ENCODE measurements around the gene C17orf78. TPM values are rescaled to one million over a fixed set of nuclear protein-coding genes. Genes with fewer than 3 reads are reported as not detected.

The C17orf78 gene
- not detected in 2 replicates for total RNA-seq

GRCh38 chr17:37375706-37376105, at the start of gene C17orf78:
Gene C17orf78, plus strand, starts transcription at chr17:37375985. Its CDS starts 108 bp downstream, at chr17:37376093.

GRCh38 chr17:37406635-37407461, 31.1 kb downstream of the C17orf78 start, which contains the start of the genes ACACA and TADA2A:
Gene ACACA, minus strand, starts transcription at chr17:37406836. Its CDS starts 537 bp downstream, at chr17:37406299.
Gene TADA2A, plus strand, starts transcription at chr17:37406886. Its CDS starts 4,480 bp downstream, at chr17:37411366.

Other genes with a start within 250 kb of the C17orf78 start
- 55.1 and 56.2 TPM in 2 replicates for gene ACACA, start 30.9 kb downstream of the C17orf78 start, total RNA-seq
- gene TADA2A, start 30.9 kb downstream of the C17orf78 start, total RNA-seq = 8.2 and 11.8 TPM in 2 replicates
- 47.0 and 56.8 TPM in 2 replicates for gene DUSP14, start 113.9 kb downstream of the C17orf78 start, total RNA-seq
- 14.4 and 16.4 TPM in 2 replicates for gene SYNRG, start 233.4 kb downstream of the C17orf78 start, total RNA-seq